Ishikawa (cell line): ENCODE measurements around the gene NT5C2.

Experiments used
- CEBPB ChIP-seq: IDR thresholded peaks from 2 replicates; pipeline ENCODE4 v1.6.1; 2012
- CREB1 ChIP-seq: IDR thresholded peaks from 2 replicates; pipeline ENCODE4 v1.6.1; 2012; ENCODE audit warnings: low read depth
- EP300 ChIP-seq: IDR thresholded peaks from 2 replicates; pipeline ENCODE4 v1.6.1; 2012; ENCODE audit warnings: borderline replicate concordance
- FOXM1 ChIP-seq: IDR thresholded peaks from 2 replicates; pipeline ENCODE4 v1.6.1; 2012; ENCODE audit warnings: low read depth, borderline replicate concordance
- RAD21 ChIP-seq: IDR thresholded peaks from 2 replicates; pipeline ENCODE4 v1.6.1; 2012; ENCODE audit warnings: low read depth
- TAF1 ChIP-seq: IDR thresholded peaks from 2 replicates; pipeline ENCODE4 v1.6.1; 2012; ENCODE audit warnings: low read depth, mild to moderate bottlenecking
- YY1 ChIP-seq: IDR thresholded peaks from 2 replicates; pipeline ENCODE4 v1.6.1; 2012; ENCODE audit warnings: low read depth
- TF ChIP-seq, protein P1 (sequence below): IDR thresholded peaks from 2 replicates; pipeline ENCODE4 v1.6.1; 2012; ENCODE audit warnings: low read depth, mild to moderate bottlenecking
- TF ChIP-seq, protein P2 (sequence below): IDR thresholded peaks from 2 replicates; pipeline ENCODE4 v1.6.1; 2012
- TF ChIP-seq, protein P3 (sequence below): IDR thresholded peaks from 2 replicates; pipeline ENCODE4 v1.6.1; 2012

DNA sequence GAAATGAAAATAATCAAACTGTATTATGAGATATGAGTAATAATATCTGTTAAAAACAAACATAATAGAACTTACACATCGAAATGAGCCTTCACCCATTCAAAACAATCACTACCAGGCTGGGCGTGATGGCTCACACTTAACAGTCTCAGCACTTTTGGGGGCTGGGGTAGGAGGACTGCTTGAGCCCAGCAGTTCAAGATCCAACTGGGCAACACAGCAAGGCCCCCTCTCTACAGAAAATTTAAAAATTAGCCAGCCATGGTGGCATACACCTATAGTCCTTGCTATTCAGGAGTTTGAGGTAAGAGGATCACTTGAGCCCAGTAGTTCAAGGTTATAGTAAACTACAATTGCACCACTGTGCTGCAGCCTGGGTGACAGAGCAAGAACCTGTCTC is 75.8 kb downstream of the NT5C2 start:
- TF ChIP-seq, protein P1, sequence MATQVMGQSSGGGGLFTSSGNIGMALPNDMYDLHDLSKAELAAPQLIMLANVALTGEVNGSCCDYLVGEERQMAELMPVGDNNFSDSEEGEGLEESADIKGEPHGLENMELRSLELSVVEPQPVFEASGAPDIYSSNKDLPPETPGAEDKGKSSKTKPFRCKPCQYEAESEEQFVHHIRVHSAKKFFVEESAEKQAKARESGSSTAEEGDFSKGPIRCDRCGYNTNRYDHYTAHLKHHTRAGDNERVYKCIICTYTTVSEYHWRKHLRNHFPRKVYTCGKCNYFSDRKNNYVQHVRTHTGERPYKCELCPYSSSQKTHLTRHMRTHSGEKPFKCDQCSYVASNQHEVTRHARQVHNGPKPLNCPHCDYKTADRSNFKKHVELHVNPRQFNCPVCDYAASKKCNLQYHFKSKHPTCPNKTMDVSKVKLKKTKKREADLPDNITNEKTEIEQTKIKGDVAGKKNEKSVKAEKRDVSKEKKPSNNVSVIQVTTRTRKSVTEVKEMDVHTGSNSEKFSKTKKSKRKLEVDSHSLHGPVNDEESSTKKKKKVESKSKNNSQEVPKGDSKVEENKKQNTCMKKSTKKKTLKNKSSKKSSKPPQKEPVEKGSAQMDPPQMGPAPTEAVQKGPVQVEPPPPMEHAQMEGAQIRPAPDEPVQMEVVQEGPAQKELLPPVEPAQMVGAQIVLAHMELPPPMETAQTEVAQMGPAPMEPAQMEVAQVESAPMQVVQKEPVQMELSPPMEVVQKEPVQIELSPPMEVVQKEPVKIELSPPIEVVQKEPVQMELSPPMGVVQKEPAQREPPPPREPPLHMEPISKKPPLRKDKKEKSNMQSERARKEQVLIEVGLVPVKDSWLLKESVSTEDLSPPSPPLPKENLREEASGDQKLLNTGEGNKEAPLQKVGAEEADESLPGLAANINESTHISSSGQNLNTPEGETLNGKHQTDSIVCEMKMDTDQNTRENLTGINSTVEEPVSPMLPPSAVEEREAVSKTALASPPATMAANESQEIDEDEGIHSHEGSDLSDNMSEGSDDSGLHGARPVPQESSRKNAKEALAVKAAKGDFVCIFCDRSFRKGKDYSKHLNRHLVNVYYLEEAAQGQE, result no peak
- TF ChIP-seq RAD21, result no peak
- no peak for TF ChIP-seq TAF1
- TF ChIP-seq EP300, result no peak
- TF ChIP-seq FOXM1, result no peak
- TF ChIP-seq, protein P2, sequence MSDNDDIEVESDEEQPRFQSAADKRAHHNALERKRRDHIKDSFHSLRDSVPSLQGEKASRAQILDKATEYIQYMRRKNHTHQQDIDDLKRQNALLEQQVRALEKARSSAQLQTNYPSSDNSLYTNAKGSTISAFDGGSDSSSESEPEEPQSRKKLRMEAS, result no peak
- no peak for TF ChIP-seq YY1
- no peak for TF ChIP-seq CEBPB
- TF ChIP-seq, protein P3, sequence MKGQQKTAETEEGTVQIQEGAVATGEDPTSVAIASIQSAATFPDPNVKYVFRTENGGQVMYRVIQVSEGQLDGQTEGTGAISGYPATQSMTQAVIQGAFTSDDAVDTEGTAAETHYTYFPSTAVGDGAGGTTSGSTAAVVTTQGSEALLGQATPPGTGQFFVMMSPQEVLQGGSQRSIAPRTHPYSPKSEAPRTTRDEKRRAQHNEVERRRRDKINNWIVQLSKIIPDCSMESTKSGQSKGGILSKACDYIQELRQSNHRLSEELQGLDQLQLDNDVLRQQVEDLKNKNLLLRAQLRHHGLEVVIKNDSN, result no peak
- no peak for TF ChIP-seq CREB1
